Measurements from ENCODE around the gene KRTAP19-8. TPM values are rescaled to one million over a fixed set of nuclear protein-coding genes. Genes with fewer than 3 reads are reported as not detected.

The KRTAP19-8 gene
- total and polyA plus RNA-seq, 4 donors: not detected

- no peaks in the 10 kb centered on the region for H3K4me1 ChIP-seq (ENCODE audit: control insufficient read depth in 4 of 4, insufficient read depth in 4 of 4, low read length in 3 of 4)
- no peak overlapping the region for H3K9ac ChIP-seq (ENCODE audit: low read depth in 1 of 2, low read length in 2 of 2)
- H3K4me3 ChIP-seq (ENCODE audit: low read depth in 1 of 3, low read length in 3 of 3): no peak overlapping the region
- no peaks in the 10 kb centered on the region for H3K9me3 ChIP-seq (ENCODE audit: control insufficient read depth in 4 of 4, low read length in 3 of 4)
- TF ChIP-seq FOXA2 (IDR thresholded peaks at IDR 0.05): no peak
- TF ChIP-seq SP1 (IDR thresholded peaks at IDR 0.05): no peak
- no peak for TF ChIP-seq REST (IDR thresholded peaks at IDR 0.05)
- TF ChIP-seq RXRA (IDR thresholded peaks at IDR 0.05): no peak
- no peak for TF ChIP-seq YY1 (IDR thresholded peaks at IDR 0.05)
- no peak for TF ChIP-seq NR2F2 (IDR thresholded peaks at IDR 0.05)
- TF ChIP-seq RAD21 (IDR thresholded peaks at IDR 0.05): no peak
- TF ChIP-seq TAF1 (conservative IDR thresholded peaks at IDR 0.05): no peak
- TF ChIP-seq FOXA1 (IDR thresholded peaks at IDR 0.05): no peak
- TF ChIP-seq ZBTB33 (IDR thresholded peaks at IDR 0.05): no peak
- no peak for TF ChIP-seq HNF4G (IDR thresholded peaks at IDR 0.05)
- no peak for TF ChIP-seq HNF4A (conservative IDR thresholded peaks at IDR 0.05)
- TF ChIP-seq GABPA (IDR thresholded peaks at IDR 0.05 in 1 of 2, conservative IDR thresholded peaks at IDR 0.05 in 1 of 2): no peak
- WGBS: 91% methylated on average over 1 of the region's 1 CpG
- no peak overlapping the region for H3K27ac ChIP-seq (ENCODE audit: low read depth in 1 of 2, low read length in 2 of 2)
- H3K36me3 ChIP-seq (ENCODE audit: control insufficient read depth in 4 of 4, insufficient read depth in 3 of 4, low read depth in 1 of 4, low read length in 3 of 4): no peaks in the 10 kb centered on the region
- H3K27me3 ChIP-seq (ENCODE audit: control insufficient read depth in 4 of 4, insufficient read depth in 4 of 4, low read length in 3 of 4): no peaks in the 10 kb centered on the region
- DNase-seq (ENCODE audit: low spot score): no peak
Observed at GRCh38 chr21:30988706-30989105, 49.6 kb downstream of the KRTAP19-8 start.

Other genes with a start within 250 kb of the KRTAP19-8 start
- gene KRTAP8-1, start 225.2 kb downstream of the KRTAP19-8 start, total RNA-seq: not detected
- not detected for gene KRTAP8-1, start 225.2 kb downstream of the KRTAP19-8 start, polyA plus RNA-seq
- gene KRTAP7-1, start 208.7 kb downstream of the KRTAP19-8 start, total RNA-seq: not detected
- gene KRTAP7-1, start 208.7 kb downstream of the KRTAP19-8 start, polyA plus RNA-seq: not detected
- not detected for gene KRTAP11-1, start 156.9 kb downstream of the KRTAP19-8 start, total RNA-seq
- gene KRTAP11-1, start 156.9 kb downstream of the KRTAP19-8 start, polyA plus RNA-seq: not detected